CMK (cell line): Measurements from ENCODE around the gene KHDRBS2.
"Not testable (repeated sequence)": the region's sequence is repeated elsewhere in the genome, so short reads cannot be mapped to it uniquely, and the experiment has no call there.

ENCODE experiments used
- DNase-seq: peaks from one replicate; pipeline ENCODE4 v3.0.0-alpha.2; 2010; ENCODE audit warnings: low read depth

Gene KHDRBS2

DNA sequence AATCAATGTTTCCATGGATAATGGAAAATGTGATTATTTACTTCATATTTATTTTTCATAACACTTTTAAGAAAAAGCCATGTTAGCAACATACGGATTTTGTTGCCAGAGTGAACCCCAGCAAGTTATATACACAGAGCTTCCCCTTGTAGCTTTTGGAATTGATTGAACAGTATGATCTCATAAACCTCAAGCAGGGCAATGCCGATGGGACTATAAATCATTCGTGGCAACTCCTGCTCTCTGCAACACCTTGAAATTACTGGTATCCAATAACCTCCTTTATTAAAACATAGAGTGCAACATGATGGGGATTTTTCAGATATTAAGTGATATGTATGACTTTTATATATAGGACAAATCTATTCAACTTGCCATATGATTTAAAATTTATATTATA lies 428.5 kb downstream of the KHDRBS2 start:
- no peak for DNase-seq

DNA sequence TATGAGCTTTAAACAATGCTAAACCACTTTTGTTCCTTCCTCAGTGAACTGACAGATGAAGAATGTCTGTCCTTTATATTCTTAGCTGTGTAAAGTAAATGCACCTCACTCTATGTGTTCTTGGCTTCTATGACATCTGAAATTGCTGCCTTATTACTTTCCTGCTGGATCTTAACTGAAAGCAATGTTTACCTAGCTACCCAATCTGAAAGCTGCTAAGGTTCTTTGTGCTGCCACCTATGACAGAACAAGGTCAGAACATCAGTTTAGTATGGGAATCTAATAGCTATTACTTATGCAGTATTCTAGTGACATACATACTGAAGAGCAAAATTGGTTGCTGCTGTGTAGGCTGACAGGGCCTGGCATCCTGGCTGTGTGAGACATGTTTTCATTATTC lies 444.1 kb downstream of the KHDRBS2 start:
- DNase-seq: no peak

- no peak for DNase-seq
Observed at GRCh38 chr6:61835237-61835636, 450.8 kb downstream of the KHDRBS2 start.

DNA sequence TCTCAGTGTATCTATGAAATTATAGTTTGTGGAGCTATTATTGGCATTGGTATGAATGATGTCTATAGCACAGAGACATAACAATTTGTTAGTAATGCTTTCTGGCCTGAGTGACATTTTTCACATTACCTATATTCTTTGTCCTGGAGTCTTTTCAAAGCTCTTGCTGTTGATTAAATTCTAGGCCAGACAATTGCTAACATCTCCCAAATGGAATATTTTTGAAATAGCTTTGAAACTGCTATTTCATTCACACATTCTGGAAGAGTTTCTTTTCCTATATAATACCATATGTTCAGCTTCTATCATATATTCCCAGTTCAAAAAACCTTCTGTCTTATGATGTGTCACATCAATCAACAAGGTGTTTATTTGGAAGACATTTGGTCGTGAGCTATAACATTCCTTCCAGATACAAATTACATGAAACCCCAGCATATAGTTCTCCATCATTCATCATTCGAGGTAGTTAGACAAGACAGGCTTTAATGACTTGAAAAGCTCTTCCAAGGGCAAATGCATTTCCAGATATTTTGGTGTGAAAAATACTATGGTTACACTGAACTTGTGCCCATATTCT lies 452.8 kb downstream of the KHDRBS2 start:
- DNase-seq: no peak

GRCh38 chr6:61817716-61818115 lies 468.3 kb downstream of the KHDRBS2 start:
- no peak for DNase-seq

DNA sequence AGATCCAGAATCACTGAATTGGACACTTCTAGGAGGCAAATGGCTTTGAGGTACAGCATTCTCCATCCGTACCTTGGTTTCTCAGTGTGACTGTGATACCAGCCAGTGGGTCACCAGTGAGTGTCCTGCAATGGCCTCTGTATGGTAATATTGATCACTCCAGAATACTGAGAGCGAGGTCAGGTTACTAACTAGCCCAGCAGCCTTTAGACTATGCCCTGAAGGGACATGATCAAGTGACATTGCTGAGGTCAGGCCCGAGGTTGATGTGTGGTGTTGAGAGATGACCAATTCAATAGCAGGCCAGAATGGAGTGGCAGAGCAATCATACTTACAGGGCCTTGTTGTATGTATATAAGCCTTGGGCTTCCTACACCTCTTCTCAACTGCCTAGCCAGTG lies 476.0 kb downstream of the KHDRBS2 start:
- no peak for DNase-seq

DNA sequence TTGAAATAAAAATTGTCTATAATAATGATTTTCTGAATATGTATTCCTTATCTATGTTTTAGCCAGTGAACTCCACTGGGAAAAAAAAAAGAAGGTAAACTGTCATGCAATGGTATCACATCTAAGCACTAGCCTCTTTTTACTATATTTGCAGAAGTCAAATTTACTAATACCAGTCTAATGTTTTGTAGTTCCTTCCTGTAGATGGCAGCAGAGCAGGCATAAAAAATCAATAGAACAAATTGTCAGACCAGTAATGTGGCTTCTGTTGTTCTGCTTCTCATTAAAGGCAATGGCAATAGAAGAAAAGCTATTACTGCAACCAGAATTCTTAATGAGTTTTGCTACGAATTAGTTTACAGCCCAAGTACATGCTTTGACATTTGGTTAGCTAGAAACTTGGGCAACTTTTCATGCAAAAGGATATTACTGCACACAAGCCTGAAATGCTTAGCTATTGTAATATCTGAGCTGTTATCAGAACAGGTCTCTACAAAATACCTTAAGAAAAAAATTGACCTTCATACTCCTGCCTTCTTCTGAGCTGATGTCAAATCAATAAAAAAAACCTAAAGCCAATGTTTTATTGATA lies 476.9 kb downstream of the KHDRBS2 start:
- DNase-seq: no peak

DNA sequence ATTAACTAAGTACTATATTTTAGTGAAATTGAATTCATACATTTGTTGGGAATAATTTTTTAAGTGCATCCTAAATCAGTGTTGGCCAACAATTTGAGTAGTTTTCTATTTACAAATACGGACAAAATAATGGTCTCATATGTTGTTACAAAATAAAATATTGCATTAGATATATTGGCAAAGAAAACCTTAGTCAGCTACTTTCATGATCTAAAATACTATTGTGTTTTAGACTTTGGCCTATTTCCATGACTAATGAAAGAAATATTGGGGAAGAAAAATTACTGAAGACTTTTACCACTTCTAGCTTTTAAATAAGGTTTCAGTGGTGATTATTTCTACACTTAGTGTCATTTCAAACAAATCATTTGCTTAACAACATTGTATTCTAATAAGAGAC lies 498.0 kb downstream of the KHDRBS2 start:
- DNase-seq: no peak

DNA sequence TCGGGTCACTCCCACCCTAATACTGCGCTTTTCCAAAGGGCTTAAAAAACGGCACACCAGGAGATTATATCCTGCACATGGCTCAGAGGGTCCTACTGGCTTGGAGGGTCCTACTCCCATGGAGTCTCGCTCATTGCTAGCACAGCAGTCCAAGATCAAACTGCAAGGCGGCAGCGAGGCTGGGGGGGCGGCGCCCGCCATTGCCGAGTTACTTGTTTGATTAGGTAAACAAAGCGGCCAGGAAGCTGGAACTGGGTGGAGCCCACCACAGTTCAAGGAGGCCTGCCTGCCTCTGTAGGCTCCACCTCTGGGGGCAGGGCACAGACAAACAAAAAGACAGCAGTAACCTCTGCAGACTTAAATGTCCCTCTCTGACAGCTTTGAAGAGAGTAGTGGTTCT lies 516.6 kb downstream of the KHDRBS2 start:
- not testable (repeated sequence) for DNase-seq

- no peak for DNase-seq
Observed at GRCh38 chr6:61755739-61756138, 530.3 kb downstream of the KHDRBS2 start.

- DNase-seq: no peak
Observed at GRCh38 chr6:61751986-61752385, 534.0 kb downstream of the KHDRBS2 start.

DNA sequence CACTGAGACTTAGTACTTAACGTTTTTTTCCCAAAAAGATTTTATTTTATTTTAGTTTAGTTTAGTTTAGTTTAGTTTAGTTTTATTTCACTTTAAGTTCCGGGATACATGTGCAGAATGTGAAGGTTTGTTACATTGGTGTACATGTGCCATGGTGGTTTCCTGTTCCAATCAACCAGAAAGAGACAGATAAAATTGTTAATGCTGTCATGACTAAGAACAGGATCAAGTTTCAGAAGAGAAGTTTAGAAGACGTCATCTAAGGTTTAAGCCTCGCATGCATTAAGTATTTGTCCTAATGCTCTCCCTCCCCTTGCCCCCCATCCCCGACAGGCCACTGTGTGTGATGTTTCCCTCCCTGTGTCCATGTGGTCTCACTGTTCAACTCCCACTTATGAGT lies 540.0 kb downstream of the KHDRBS2 start:
- no peak for DNase-seq

GRCh38 chr6:61711849-61712248 lies 574.2 kb downstream of the KHDRBS2 start:
- no peak for DNase-seq

DNA sequence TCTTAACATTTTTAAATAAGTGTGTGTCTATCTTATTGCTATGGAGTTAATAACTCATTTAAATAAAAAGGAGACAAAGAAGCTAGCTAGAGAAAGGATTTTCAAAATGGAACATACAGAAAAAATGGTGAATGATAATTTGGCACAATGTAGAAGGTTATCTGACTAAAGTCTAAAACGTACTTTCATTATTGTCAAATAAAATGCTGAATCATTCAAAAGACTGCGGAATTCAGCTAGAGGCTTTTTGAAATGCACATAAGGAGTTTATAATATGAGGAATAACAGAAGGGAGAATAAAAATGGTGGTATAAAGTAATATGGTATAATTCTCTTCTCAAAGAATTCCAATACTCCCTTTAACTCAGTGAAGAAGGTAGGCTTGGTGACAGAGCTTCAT lies 597.9 kb downstream of the KHDRBS2 start:
- no peak for DNase-seq

DNA sequence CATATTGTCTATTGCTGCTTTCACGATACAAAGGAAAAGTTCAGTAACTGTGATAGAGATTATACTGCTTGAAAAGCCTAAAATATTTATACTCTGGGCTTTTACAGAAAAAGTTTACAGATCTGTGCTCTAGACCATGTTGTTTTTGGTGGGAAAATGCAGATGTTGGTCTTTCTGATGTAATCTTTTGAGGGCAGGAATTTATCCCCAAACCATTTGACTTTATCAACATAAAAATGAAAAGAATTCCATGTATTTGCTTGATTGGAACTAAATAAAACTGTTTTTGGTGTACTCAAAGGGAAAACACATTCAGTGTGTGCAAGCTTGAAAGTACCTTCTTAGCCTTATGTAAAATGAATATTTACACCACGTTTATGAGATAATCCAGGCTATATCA lies 603.5 kb downstream of the KHDRBS2 start:
- DNase-seq: no peak

GRCh38 chr6:61679625-61680024 lies 606.4 kb downstream of the KHDRBS2 start:
- no peak for DNase-seq

DNA sequence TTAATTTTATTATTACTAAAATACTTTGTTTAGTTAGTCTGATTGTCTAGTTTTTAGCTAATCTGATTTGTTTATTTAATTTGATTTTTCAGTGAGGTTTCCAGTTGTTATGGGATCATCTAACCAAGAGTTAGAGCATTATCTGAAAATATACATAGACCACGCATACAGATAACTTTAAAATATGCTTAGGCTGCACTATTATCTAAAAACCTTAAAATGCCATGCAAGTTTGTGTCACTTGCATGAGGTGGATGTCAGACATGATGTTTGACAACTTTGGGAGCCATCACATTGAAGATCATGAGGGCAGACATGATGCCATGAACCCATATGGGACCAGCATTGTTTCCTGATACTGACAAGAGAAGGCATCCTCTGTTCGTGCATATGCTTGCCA lies 610.3 kb downstream of the KHDRBS2 start:
- DNase-seq: no peak

DNA sequence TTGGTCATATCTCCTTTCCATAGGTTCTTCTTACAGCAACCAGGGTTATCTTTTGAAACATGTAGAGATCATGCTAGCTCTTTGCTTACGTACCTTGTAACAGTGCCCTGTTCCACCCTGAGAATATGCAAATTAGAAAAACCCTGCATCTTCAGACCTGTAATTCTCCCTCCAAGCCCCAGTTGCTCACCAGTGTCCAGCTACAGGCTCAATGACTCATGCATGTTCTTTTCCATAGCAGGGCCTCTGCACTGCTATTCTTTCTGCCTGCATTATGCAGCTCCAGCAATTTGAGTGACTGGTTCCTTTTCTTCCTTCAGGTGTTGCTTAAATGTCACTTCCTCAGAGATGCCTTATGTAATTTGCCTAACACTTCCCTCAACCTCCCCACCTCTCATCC lies 636.2 kb downstream of the KHDRBS2 start:
- no peak for DNase-seq

DNA sequence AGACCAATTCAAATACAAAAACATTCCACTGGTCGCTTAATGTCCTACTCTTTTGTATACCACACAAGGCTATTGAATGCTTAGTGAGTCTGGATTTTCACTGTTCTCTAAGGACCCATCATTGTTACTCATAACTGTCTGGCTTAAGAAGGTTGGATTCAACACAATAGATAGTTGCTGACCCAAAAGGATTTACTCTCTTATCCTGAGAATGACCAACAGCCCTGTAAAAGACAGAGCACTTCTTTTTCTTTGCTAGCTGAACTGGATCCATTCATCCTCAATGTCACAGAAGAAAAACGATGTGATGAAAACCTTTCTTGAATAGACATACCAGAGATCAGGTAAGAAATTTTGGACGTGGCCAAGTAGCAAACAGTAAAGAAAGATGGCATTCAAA lies 645.6 kb downstream of the KHDRBS2 start:
- no peak for DNase-seq
